Caco-2 (cell line): ENCODE data around the gene CSPG5. TPM values are rescaled to one million over a fixed set of nuclear protein-coding genes. Genes with fewer than 3 reads are reported as not detected.

Experiments
- Bru-seq: library from RNA; stranded (reverse); fragments of 400-500 nt; gene quantifications from one replicate; lab custom pipeline; 2021; lab: Mats Ljungman, UMichigan
- BruChase-seq, 2 experiments: library from RNA; stranded (reverse); fragments of 400-500 nt; gene quantifications; one replicate each; lab custom pipeline; 2021; lab: Mats Ljungman, UMichigan
- BruUV-seq: library from RNA; stranded (reverse); fragments of 400-500 nt; replicated peaks from 2 replicates; lab custom pipeline; 2021; lab: Mats Ljungman, UMichigan
- CTCF ChIA-PET: fragments of 300-600 bp; sonication (Branson Sonifier 250); formaldehyde crosslinking; loops from one replicate; lab custom pipeline; 2022; ENCODE audit warnings: antibody characterized with exemption; lab: Charles Lee
- POLR2A ChIA-PET: fragments of 300-600 bp; sonication (Branson Sonifier 250); formaldehyde crosslinking; loops from one replicate; lab custom pipeline; 2022; ENCODE audit warnings: antibody characterized with exemption; lab: Charles Lee
- DNase-seq, 2 experiments: peaks; one replicate each; pipeline versions ENCODE4 v3.0.0 to v3.0.0-alpha.2; 2020 to 2022
- H3K27me3 ChIP-seq: replicated peaks from 2 replicates; pipeline ENCODE4 v1.6.0; 2011; ENCODE audit warnings: low read length; ENCODE audit not compliant: control insufficient read depth, insufficient read depth
- H3K36me3 ChIP-seq: 2 replicates; pipeline ENCODE4 v1.5.1; 2011; ENCODE audit warnings: low read length; ENCODE audit not compliant: control insufficient read depth, insufficient read depth
- H3K4me1 ChIP-seq: fragments of 250-450 bp; sonication (Bioruptor Pico); 2 replicates; pipeline ENCODE4 v1.5.1; 2020; ENCODE audit warnings: mild to moderate bottlenecking
- H3K4me3 ChIP-seq: 2 replicates; pipeline ENCODE4 v1.5.1; 2011; ENCODE audit warnings: low read depth, mild to moderate bottlenecking, control low read depth, low read length
- H3K9me3 ChIP-seq: fragments of 250-450 bp; sonication (Bioruptor Pico); 2 replicates; pipeline ENCODE4 v1.5.1; 2020; ENCODE audit warnings: mild to moderate bottlenecking, moderate library complexity
- H3K27ac Mint-ChIP-seq: one replicate; pipeline ENCODE4 v1.8.0; 2022; ENCODE audit warnings: mixed read lengths; ENCODE audit not compliant: unreplicated experiment
- H3K27me3 Mint-ChIP-seq: one replicate; pipeline ENCODE4 v1.8.0; 2022; ENCODE audit warnings: mixed read lengths; ENCODE audit not compliant: insufficient read depth, unreplicated experiment
- H3K36me3 Mint-ChIP-seq: one replicate; pipeline ENCODE4 v1.8.0; 2022; ENCODE audit warnings: mild to moderate bottlenecking, mixed read lengths; ENCODE audit not compliant: insufficient read depth, unreplicated experiment
- H3K4me1 Mint-ChIP-seq: one replicate; pipeline ENCODE4 v1.8.0; 2022; ENCODE audit warnings: low read depth, mixed read lengths; ENCODE audit not compliant: unreplicated experiment
- H3K4me3 Mint-ChIP-seq: one replicate; pipeline ENCODE4 v1.8.0; 2022; ENCODE audit warnings: mild to moderate bottlenecking, moderate library complexity, mixed read lengths; ENCODE audit not compliant: unreplicated experiment
- H3K9me3 Mint-ChIP-seq: one replicate; pipeline ENCODE4 v1.8.0; 2022; ENCODE audit warnings: mixed read lengths; ENCODE audit not compliant: unreplicated experiment
- CTCF ChIP-seq, 2 experiments: fragments of 200-600 bp in 1 of 2; IDR thresholded peaks; 1 replicate in 1 of 2; 2 replicates in 1 of 2; pipeline versions ENCODE4 v1.5.1 to v1.8.0; 2011 to 2022; ENCODE audit warnings: antibody characterized with exemption in 1 of 2, control low read depth in 1 of 2, inconsistent platforms in 1 of 2, low read depth in 1 of 2, low read length in 1 of 2, mild to moderate bottlenecking in 1 of 2, moderate library complexity in 1 of 2; ENCODE audit not compliant: insufficient read depth in 1 of 2, severe bottlenecking in 1 of 2, unreplicated experiment in 1 of 2
- intact Hi-C: fragments of 100-400 bp; cut with micrococcal nuclease; formaldehyde crosslinking; loops from one replicate; pipeline ENCODE4 v1.10.0; 2022; ENCODE audit not compliant: unreplicated experiment
- long read RNA-seq: library from polyadenylated mRNA; stranded (forward); transcript quantifications from one replicate; pipeline ENCODE4 v2.0.0, GENCODE V29; 2022
- total RNA-seq: library from RNA; stranded (reverse); gene quantifications from 2 replicates; pipeline ENCODE4 v1.2.3, GENCODE V29; 2022

Gene CSPG5
- total RNA-seq, result 0.67 and 0.77 TPM in 2 replicates
- percentile 33 among the genes with signal in this experiment for Bru-seq, nascent RNA
- BruChase-seq, experiment 1, labeled RNA remaining after a 2-hour chase, result percentile 37 among the genes with signal in this experiment
- BruChase-seq, experiment 2, labeled RNA remaining after a 6-hour chase, result percentile 40 among the genes with signal in this experiment
- long read RNA-seq, result 0 reads

- ChIA-PET POLR2A (interaction anchor here (0.6 kb wide), 1 partner anchor 894 kb away, joined by 8 read pairs; no protein-coding TSS in a partner anchor), CTCF (no interaction called here)
- H3K4me3 Mint-ChIP-seq, result peak within 1 kb of the TSS; percentile 66
- Histone ChIP-seq H3K27me3 (peaks cover 2% of the 10 kb centered on the region), H3K36me3 (no peaks in the 10 kb centered on the region), H3K4me3 (peak within 1 kb of the TSS; percentile 67), H3K4me1 (no peaks in the 10 kb centered on the region), H3K9me3 (no peaks in the 10 kb centered on the region)
- H3K27ac Mint-ChIP-seq, result no peak within 1 kb of the TSS
- H3K4me1 Mint-ChIP-seq, result no peaks in the 10 kb centered on the region
- BruUV-seq, result no TSS peak
- peaks cover 5% of the 10 kb centered on the region for H3K27me3 Mint-ChIP-seq
- no peak for TF ChIP-seq CTCF (IDR thresholded peaks at IDR 0.05; ENCODE audit: insufficient read depth in 1 of 2, low read depth in 1 of 2, low read length in 1 of 2, severe bottlenecking in 1 of 2, unreplicated experiment in 1 of 2)
- peak in 1 of 2 experiments; percentile 47 for DNase-seq
- H3K36me3 Mint-ChIP-seq, result peaks cover 31% of the 10 kb centered on the region
- intact Hi-C loops, result no loop called here
- no peaks in the 10 kb centered on the region for H3K9me3 Mint-ChIP-seq
Measured at GRCh38 chr3:47578691-47579632, at the start of gene CSPG5. TSS of gene CSPG5 (minus strand) at chr3:47578865. CDS start at chr3:47578693, 172 bp downstream.

- ChIA-PET CTCF (interaction anchor here (0.5 kb wide), 1 partner anchor 303 kb away, joined by 3 read pairs; no protein-coding TSS in a partner anchor), POLR2A (no interaction called here)
- no peaks in the 10 kb centered on the region for H3K4me1 Mint-ChIP-seq
- no peak for DNase-seq
- no TSS peak for BruUV-seq
- Histone ChIP-seq H3K36me3 (peaks cover 2% of the 10 kb centered on the region), H3K9me3 (no peaks in the 10 kb centered on the region), H3K27me3 (no peaks in the 10 kb centered on the region), H3K4me3 (no peak overlapping the region), H3K4me1 (no peaks in the 10 kb centered on the region)
- no peak for TF ChIP-seq CTCF (IDR thresholded peaks at IDR 0.05; ENCODE audit: insufficient read depth in 1 of 2, low read depth in 1 of 2, low read length in 1 of 2, severe bottlenecking in 1 of 2, unreplicated experiment in 1 of 2)
- no peaks in the 10 kb centered on the region for H3K27me3 Mint-ChIP-seq
- H3K27ac Mint-ChIP-seq, result no peak overlapping the region
- intact Hi-C loops, result no loop called here
- H3K36me3 Mint-ChIP-seq, result peaks cover 73% of the 10 kb centered on the region
- no peak overlapping the region for H3K4me3 Mint-ChIP-seq
- H3K9me3 Mint-ChIP-seq, result no peaks in the 10 kb centered on the region
Measured at GRCh38 chr3:47628426-47628825, 49.8 kb upstream of the CSPG5 start.

GRCh38 chr3:47622671-47623461, 44.2 kb upstream of the CSPG5 start:
- Mint-ChIP-seq H3K4me1 (peaks cover 8% of the 10 kb centered on the region), H3K27me3 (no peaks in the 10 kb centered on the region), H3K9me3 (no peaks in the 10 kb centered on the region), H3K27ac (no peak overlapping the region), H3K4me3 (no peak overlapping the region), H3K36me3 (peaks cover 77% of the 10 kb centered on the region)
- H3K4me1 ChIP-seq, result no peaks in the 10 kb centered on the region
- H3K27me3 ChIP-seq, result no peaks in the 10 kb centered on the region
- no peak for TF ChIP-seq CTCF (IDR thresholded peaks at IDR 0.05; ENCODE audit: insufficient read depth in 1 of 2, low read depth in 1 of 2, low read length in 1 of 2, severe bottlenecking in 1 of 2, unreplicated experiment in 1 of 2)
- no peaks in the 10 kb centered on the region for H3K9me3 ChIP-seq
- POLR2A ChIA-PET, result no interaction called here
- intact Hi-C loops, result no loop called here
- BruUV-seq, result no TSS peak
- no peak overlapping the region for H3K4me3 ChIP-seq
- CTCF ChIA-PET, result no interaction called here
- peaks cover 2% of the 10 kb centered on the region for H3K36me3 ChIP-seq
- DNase-seq, result no peak
